Skeletal muscle satellite cell (primary cell): ENCODE results near the gene FCGR3B. TPM values are rescaled to one million over a fixed set of nuclear protein-coding genes. Genes with fewer than 3 reads are reported as not detected.
"Not testable (repeated sequence)": the region's sequence is repeated elsewhere in the genome, so short reads cannot be mapped to it uniquely, and the experiment has no call there.

Source experiments
- H3K27me3 ChIP-seq: 2 replicates; pipeline ENCODE4 v1.7.0; 2013; ENCODE audit warnings: low read length; ENCODE audit not compliant: control insufficient read depth, insufficient read depth
- H3K36me3 ChIP-seq: 2 replicates; pipeline ENCODE4 v1.7.0; 2013; ENCODE audit warnings: mild to moderate bottlenecking, control low read depth, low read length; ENCODE audit not compliant: insufficient read depth
- H3K4me1 ChIP-seq: 2 replicates; pipeline ENCODE4 v1.7.0; 2013; ENCODE audit warnings: low read length; ENCODE audit not compliant: control insufficient read depth, insufficient read depth
- H3K4me2 ChIP-seq: 2 replicates; pipeline ENCODE4 v1.7.0; 2013; ENCODE audit warnings: mild to moderate bottlenecking, low read length
- H3K4me3 ChIP-seq: 2 replicates; pipeline ENCODE4 v1.7.0; 2013; ENCODE audit warnings: low read length
- H3K9ac ChIP-seq: 2 replicates; pipeline ENCODE4 v1.7.0; 2013; ENCODE audit warnings: mild to moderate bottlenecking, low read depth, low read length, moderate library complexity
- H3K9me3 ChIP-seq: replicated peaks from 2 replicates; pipeline ENCODE4 v1.7.0; 2013; ENCODE audit warnings: mild to moderate bottlenecking, control low read depth, low read length
- total RNA-seq: library from RNA; depleted of rRNA; stranded (reverse); fragments of >200 nt; gene quantifications from 2 replicates; pipeline ENCODE4 v1.2.3, GENCODE V29; 2012; rRNA removed

Gene FCGR3B
- total RNA-seq: not detected in 2 replicates

DNA sequence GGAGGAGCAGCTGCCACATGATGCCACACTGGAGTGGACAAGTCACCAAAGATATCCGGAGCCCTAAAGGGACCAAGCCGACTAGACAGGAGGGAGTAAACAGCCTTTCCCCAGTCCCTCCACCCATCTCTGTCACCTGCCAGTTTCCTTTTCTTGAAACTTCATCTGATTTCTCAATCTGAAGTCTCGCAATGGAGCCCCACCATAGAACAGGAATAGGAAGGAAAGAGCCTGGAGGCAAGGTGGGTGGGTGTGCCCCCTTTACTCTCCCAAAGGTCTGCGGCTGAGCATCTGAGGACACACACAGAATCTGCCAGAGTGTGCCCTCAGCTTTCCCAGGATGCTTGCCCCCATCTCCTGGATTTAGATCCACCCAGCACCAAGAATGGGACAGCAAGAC lies at the start of gene FCGR3B:
TSS of gene FCGR3B (minus strand) at position 101 of the 400 bp plus-strand sequence. CDS start at position 19, 82 bp downstream.
- Histone ChIP-seq H3K27me3 (no peaks in the 10 kb centered on the region), H3K9ac (no peak within 1 kb of the TSS), H3K9me3 (no peaks in the 10 kb centered on the region), H3K36me3 (no peaks in the 10 kb centered on the region), H3K4me3 (no peak within 1 kb of the TSS), H3K4me2 (no peak within 1 kb of the TSS), H3K4me1 (no peaks in the 10 kb centered on the region)

DNA sequence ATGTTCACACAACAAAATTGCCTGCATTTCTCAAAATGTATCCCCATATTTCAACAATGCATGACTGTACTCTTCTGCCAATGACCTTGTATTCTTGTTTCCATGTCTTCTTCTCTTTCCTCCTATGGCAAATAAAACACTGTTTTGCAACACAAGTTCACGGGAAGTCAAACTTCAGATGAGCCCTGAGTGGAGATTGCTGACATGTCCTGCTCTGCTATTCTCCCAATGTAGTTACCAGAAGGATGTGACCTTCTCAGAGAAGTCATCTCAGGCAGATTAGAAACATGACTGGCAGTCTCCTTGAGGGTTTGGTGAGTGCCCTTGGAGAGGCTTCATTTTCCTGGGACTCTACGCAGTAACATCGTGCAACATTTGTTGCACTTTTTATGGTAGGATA lies 47.5 kb upstream of the FCGR3B start:
- no peak overlapping the region for H3K4me3 ChIP-seq
- no peaks in the 10 kb centered on the region for H3K36me3 ChIP-seq
- H3K4me2 ChIP-seq: no peak overlapping the region
- H3K9me3 ChIP-seq: no peaks in the 10 kb centered on the region
- H3K9ac ChIP-seq: no peak overlapping the region
- H3K27me3 ChIP-seq: peaks cover 32% of the 10 kb centered on the region
- no peaks in the 10 kb centered on the region for H3K4me1 ChIP-seq

DNA sequence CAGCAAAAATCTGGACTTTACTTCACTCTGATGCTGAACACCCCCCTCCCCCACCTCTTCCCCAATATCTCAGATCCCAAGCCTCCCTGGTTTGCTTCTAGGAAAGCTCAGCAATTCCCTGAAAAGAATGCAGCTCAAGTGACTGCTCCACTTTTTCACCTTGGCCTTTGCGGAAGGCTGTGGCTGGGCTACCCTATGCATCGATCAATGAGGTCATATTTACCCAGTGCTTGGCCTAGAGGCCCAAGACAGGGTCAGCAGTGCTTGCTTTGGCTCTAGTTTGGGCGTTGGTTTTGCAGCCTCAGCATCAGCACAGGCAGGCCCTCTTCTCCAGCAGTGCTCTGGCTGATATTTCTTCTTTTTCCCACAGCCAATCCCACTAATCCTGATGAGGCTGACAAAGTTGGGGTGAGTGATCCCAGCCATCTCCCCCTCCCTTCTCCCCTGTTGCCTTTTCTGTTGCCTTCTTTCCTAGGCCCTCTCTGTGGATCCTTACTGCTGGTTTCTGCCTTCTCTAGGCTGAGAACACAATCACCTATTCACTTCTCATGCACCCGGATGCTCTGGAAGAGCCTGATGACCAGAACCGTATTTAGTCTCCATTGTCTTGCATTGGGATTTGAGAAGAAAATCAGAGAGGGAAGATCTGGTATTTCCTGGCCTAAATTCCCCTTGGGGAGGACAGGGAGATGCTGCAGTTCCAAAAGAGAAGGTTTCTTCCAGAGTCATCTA lies 46.1 kb upstream of the FCGR3B start:
- no peaks in the 10 kb centered on the region for H3K36me3 ChIP-seq
- H3K9me3 ChIP-seq: no peaks in the 10 kb centered on the region
- H3K27me3 ChIP-seq: peaks cover 26% of the 10 kb centered on the region
- H3K9ac ChIP-seq: no peak overlapping the region
- no peak overlapping the region for H3K4me2 ChIP-seq
- no peaks in the 10 kb centered on the region for H3K4me1 ChIP-seq
- H3K4me3 ChIP-seq: no peak overlapping the region

DNA sequence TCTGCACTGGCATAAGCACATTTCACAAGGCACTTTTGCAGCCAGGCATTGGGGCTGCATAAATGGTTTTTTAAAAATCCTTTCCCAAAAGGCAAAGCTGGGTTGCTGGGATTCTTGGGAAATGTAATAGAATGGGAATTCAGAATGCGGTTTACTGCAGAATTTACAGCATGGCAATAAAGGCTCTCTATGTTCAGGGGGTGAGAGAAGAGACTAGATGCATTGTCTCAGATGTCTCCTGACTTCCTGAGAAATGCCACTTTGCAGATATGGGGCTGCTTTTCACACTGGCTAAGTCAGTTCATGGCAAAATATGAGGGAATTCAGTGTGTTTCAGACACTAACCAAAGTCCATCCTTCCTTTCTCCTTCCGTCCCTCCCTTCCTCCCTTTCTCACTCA lies 45.5 kb upstream of the FCGR3B start:
- H3K9ac ChIP-seq: no peak overlapping the region
- H3K4me2 ChIP-seq: no peak overlapping the region
- peaks cover 20% of the 10 kb centered on the region for H3K27me3 ChIP-seq
- no peaks in the 10 kb centered on the region for H3K4me1 ChIP-seq
- H3K4me3 ChIP-seq: no peak overlapping the region
- H3K36me3 ChIP-seq: no peaks in the 10 kb centered on the region
- no peaks in the 10 kb centered on the region for H3K9me3 ChIP-seq

DNA sequence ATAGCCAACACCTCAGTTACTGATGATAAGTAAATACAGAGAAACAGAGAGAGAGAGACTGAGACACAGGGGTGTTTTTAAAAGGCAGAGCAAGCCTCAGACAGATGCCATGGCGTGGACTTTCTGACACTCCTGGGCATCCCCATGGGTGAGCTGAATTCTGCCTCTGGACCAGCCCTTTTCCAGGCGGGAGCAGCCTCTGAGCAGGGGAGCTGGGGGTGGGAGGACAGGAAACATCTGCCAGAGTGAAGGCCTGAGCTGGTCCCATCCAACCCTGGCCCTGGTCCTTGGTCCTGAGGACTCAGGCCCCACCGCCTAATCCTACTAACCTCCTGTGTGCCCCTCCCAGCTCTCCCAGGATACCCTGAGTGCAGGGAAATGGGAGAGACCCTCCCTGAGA lies 43.9 kb upstream of the FCGR3B start:
- not testable (repeated sequence) for H3K4me1 ChIP-seq, H3K9me3 ChIP-seq, H3K27me3 ChIP-seq

DNA sequence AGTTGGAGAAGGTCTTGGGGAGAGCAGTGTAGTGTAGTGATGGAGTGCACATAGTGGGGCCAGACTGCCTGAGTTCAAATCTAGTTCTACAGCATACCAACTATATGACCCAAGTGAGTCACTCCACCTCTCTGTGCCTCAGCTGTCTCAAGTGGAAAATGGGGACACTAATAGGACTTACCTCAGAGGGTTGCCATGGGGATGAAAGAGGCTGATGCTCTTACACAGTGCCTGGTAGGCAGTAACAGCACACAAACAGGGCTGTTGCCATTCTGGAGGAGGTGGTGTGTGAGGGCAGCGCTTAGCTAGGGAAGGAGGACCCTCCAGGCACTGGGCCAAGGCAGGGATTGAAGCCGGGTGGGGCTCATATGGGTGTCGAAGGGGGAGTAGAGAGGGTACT lies 43.5 kb upstream of the FCGR3B start:
- not testable (repeated sequence) for H3K4me1 ChIP-seq, H3K27me3 ChIP-seq, H3K9me3 ChIP-seq, H3K9ac ChIP-seq, H3K4me3 ChIP-seq, H3K36me3 ChIP-seq, H3K4me2 ChIP-seq

More for the DNA sequence above, 43.9 kb upstream of the FCGR3B start:
- H3K36me3 ChIP-seq, H3K4me2 ChIP-seq, H3K4me3 ChIP-seq, H3K9ac ChIP-seq: not testable (repeated sequence)

DNA sequence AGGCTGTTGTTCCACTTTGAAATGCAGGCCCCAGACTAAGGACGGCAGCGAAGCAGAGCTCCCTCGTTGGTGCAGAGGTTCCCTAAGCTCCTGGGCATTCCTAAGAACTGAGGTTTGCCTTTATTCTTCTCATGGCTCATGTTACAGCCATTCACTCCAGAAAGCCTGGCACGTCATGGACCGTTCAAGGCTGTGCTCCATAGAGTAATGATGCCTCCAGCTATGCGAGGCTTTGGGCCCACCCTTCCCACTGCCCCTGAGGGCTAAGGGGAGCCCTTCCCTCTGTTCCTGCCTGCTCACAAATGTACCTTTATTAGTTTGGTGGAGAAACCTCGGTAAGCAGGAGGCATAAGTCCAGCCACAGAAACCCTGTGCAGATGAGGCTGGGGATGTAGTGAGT lies 42.5 kb upstream of the FCGR3B start:
- not testable (repeated sequence) for H3K4me2 ChIP-seq, H3K36me3 ChIP-seq, H3K4me1 ChIP-seq, H3K27me3 ChIP-seq, H3K9ac ChIP-seq, H3K4me3 ChIP-seq, H3K9me3 ChIP-seq

DNA sequence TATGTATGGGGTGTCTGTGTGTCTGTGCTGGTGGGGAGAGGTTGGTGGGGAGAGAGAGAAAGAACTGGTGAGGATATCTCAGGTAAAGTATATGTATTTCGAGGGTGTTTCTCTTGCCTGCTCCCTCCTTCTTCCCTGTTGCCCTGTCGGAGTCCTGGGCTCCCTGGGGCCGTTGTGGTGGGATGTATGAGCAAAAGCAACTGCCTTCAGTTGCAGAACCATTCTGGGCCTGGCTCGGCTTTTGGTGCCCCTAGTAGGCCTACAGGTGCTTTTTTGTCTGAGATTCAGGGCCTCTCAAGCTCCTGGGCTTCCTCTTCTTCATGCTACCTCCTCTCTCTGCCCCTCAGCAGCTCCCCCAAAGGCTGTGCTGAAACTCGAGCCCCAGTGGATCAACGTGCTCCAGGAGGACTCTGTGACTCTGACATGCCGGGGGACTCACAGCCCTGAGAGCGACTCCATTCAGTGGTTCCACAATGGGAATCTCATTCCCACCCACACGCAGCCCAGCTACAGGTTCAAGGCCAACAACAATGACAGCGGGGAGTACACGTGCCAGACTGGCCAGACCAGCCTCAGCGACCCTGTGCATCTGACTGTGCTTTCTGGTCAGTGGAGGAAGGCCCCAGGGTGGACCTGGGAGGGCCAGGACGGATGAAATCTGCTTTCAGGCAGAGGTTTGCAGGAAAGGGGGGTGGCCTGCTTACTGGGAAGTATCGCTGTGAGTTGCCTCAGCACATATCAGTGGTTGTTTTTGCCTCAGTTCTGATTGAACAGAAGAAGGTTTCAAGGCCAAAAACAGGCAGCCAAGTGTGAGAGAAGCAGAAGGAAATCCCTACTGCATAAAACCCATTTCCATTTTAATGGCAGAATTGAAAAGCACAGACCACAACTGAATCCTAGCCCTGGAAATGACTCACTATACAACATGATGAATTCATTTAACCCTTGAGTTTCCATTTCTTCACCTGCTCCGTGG lies 40.4 kb upstream of the FCGR3B start:
- H3K4me1 ChIP-seq, H3K4me2 ChIP-seq, H3K9ac ChIP-seq, H3K4me3 ChIP-seq, H3K9me3 ChIP-seq, H3K36me3 ChIP-seq, H3K27me3 ChIP-seq: not testable (repeated sequence)

DNA sequence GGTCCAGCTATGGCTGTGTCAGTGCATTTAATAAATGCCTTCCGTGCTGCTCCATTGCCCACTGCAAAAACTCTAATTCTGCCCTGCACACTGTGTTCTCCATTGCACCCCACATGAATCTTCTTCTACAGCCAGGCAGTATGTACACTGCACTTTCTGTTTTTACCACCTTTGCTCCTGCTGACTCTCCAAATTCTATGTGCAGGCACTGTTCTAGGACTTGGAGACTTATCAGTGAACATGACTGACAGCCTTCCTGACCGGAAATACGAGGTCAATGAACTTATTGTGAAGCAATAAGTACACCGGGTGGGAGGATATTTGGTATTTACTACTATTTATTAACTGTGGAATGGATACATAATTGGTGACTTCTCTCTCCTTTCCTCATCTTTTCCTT lies 33.7 kb upstream of the FCGR3B start:
- H3K4me1 ChIP-seq, H3K27me3 ChIP-seq, H3K9ac ChIP-seq, H3K4me2 ChIP-seq, H3K36me3 ChIP-seq, H3K4me3 ChIP-seq, H3K9me3 ChIP-seq: not testable (repeated sequence)

DNA sequence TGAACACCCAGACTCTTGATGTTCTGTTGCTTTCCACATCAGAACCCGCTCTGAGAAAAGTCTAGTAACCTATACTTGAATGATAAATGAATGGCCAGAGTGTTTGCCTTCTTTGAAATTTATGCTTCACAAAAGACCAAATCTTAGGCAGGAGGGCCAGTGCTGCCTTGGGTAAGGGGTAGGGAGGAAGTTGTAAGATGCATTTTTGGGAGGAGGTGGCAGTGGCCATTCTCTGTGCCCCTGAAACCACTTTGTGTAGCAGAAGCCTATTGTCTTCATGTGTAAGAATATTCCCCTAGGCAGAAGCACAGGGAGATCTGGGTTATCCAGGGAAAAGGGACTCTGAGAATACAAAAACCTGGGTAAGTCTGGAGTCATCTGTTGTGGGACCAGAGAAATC lies 32.6 kb upstream of the FCGR3B start:
- H3K4me2 ChIP-seq, H3K9ac ChIP-seq, H3K27me3 ChIP-seq, H3K9me3 ChIP-seq, H3K4me3 ChIP-seq, H3K4me1 ChIP-seq, H3K36me3 ChIP-seq: not testable (repeated sequence)

DNA sequence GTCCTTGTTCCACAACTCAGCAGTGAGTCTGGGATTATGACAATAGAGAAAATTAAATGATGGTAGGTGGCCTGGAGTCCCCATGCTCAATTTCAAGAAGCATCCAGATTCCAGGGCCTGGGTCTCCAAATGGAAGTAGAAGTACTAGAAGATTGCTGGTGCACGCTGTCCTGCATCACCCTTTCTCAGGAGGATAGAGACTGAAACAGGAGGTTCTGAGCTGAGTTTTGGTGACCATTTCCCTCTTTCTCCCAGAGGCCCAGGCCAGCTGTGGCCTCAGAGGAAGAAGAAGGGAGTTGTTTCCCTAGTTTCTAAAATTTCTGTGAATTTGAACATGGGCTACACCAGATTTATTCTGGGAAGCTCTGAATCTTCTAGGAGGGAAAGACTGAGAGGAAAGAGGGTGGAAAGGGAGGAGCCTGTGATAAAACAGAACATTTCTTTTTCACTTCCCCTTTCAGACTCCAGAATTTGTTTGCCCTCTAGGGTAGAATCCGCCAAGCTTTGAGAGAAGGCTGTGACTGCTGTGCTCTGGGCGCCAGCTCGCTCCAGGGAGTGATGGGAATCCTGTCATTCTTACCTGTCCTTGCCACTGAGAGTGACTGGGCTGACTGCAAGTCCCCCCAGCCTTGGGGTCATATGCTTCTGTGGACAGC lies 31.8 kb upstream of the FCGR3B start, which contains the start of gene FCGR2B:
TSS of gene FCGR2B (plus strand) at position 460 of the 656 bp plus-strand sequence. CDS start at position 559, 99 bp downstream.
- not testable (repeated sequence) for H3K4me3 ChIP-seq, H3K4me1 ChIP-seq, H3K36me3 ChIP-seq, H3K4me2 ChIP-seq, H3K9me3 ChIP-seq, H3K27me3 ChIP-seq, H3K9ac ChIP-seq
